ENCODE measurements around the gene PRX.

Gene PRX

DNA sequence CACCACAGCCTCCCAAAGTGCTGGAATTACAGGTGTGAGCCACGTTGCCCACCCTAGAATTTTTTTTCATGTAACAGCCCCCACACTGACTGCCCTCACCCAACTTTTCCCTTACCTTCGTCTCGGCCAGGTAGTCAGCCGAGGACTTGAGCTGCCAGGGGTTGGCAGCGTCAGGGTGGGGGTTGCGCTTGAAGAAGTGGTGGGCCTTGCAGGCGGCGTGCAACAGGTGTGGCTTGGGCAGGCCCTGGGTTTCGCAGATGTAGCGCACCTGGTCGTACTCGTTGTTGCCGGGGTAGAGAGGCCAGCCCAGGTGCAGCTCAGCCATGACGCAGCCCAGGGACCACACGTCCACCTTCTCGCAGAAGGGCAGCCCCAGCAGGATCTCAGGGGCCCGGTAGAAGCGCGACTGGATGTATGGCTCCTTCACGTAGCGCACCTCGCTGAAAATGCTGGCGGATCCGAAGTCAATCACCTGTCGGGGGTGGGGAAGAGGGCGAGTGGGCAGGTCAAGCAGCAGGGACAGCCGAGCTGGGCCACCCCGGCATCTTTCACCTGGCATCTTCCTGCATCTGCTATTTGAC is 29.4 kb downstream of the PRX start:
- Histone ChIP-seq H3K9ac (ENCODE audit: low read length) (no peak overlapping the region), H3F3A (ENCODE audit: insufficient read depth, low read length) (no peaks in the 10 kb centered on the region), H3K9me2 (ENCODE audit: low read depth, low read length) (no peaks in the 10 kb centered on the region), H3K27me3 (ENCODE audit: insufficient read depth, low read length) (0 out of 2 replicates have a peak, but pooled peaks cover 8% of the 10 kb centered on the region), H3K4me3 (ENCODE audit: low read depth, low read length, poor library complexity, severe bottlenecking) (no peak overlapping the region), H3K4me2 (ENCODE audit: low read length) (no peak overlapping the region), H2AFZ (ENCODE audit: low read length) (no peak overlapping the region), H3K27ac (ENCODE audit: low read depth, low read length, poor library complexity, severe bottlenecking) (no peak overlapping the region), H3K9me3 (ENCODE audit: low read length) (no peaks in the 10 kb centered on the region), H3K36me3 (ENCODE audit: insufficient read depth, low read length) (no peaks in the 10 kb centered on the region), H3K79me2 (ENCODE audit: insufficient read depth, low read length) (no peaks in the 10 kb centered on the region), H4K20me1 (ENCODE audit: insufficient read depth, low read length) (no peaks in the 10 kb centered on the region), H3K4me1 (ENCODE audit: insufficient read depth, low read length, severe bottlenecking) (no peaks in the 10 kb centered on the region)
- no peak for TF ChIP-seq EZH2 (IDR thresholded peaks at IDR 0.05; ENCODE audit: borderline replicate concordance, low read length)
- TF ChIP-seq, protein P1, sequence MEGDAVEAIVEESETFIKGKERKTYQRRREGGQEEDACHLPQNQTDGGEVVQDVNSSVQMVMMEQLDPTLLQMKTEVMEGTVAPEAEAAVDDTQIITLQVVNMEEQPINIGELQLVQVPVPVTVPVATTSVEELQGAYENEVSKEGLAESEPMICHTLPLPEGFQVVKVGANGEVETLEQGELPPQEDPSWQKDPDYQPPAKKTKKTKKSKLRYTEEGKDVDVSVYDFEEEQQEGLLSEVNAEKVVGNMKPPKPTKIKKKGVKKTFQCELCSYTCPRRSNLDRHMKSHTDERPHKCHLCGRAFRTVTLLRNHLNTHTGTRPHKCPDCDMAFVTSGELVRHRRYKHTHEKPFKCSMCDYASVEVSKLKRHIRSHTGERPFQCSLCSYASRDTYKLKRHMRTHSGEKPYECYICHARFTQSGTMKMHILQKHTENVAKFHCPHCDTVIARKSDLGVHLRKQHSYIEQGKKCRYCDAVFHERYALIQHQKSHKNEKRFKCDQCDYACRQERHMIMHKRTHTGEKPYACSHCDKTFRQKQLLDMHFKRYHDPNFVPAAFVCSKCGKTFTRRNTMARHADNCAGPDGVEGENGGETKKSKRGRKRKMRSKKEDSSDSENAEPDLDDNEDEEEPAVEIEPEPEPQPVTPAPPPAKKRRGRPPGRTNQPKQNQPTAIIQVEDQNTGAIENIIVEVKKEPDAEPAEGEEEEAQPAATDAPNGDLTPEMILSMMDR (IDR thresholded peaks at IDR 0.05; ENCODE audit: low read length): no peak

DNA sequence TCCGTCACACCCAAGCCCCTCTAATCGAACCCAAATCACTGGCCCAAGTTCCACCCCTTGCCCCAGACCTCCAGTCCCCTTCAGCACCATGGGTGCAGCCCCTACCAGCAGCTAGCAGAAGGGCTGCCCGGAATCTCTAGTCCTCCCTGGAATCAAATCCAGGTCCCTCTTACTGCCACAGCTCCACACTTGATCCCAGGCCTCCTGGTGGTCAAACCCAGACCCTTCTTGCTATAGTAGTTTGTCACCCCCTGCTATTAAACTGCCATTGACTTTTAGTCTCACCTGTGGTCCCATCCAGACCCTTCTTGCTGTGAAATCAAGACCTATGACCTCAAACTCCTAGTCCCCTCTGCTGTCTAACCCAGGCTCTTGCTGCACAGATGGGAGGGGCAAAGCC is 31.9 kb downstream of the PRX start:
- Histone ChIP-seq H3K4me3 (ENCODE audit: low read depth, low read length, poor library complexity, severe bottlenecking) (no peak overlapping the region), H3K9ac (ENCODE audit: low read length) (no peak overlapping the region), H4K20me1 (ENCODE audit: insufficient read depth, low read length) (no peaks in the 10 kb centered on the region), H3K36me3 (ENCODE audit: insufficient read depth, low read length) (no peaks in the 10 kb centered on the region), H3K4me2 (ENCODE audit: low read length) (no peak overlapping the region), H3K27ac (ENCODE audit: low read depth, low read length, poor library complexity, severe bottlenecking) (no peak overlapping the region), H3K79me2 (ENCODE audit: insufficient read depth, low read length) (no peaks in the 10 kb centered on the region), H3K4me1 (ENCODE audit: insufficient read depth, low read length, severe bottlenecking) (no peaks in the 10 kb centered on the region), H3K9me3 (ENCODE audit: low read length) (no peaks in the 10 kb centered on the region), H3K9me2 (ENCODE audit: low read depth, low read length) (no peaks in the 10 kb centered on the region), H3F3A (ENCODE audit: insufficient read depth, low read length) (no peaks in the 10 kb centered on the region), H3K27me3 (ENCODE audit: insufficient read depth, low read length) (0 out of 2 replicates have a peak, but pooled peaks cover 4% of the 10 kb centered on the region), H2AFZ (ENCODE audit: low read length) (no peak overlapping the region)
- TF ChIP-seq, protein P1 (IDR thresholded peaks at IDR 0.05; ENCODE audit: low read length): no peak
- TF ChIP-seq EZH2 (IDR thresholded peaks at IDR 0.05; ENCODE audit: borderline replicate concordance, low read length): no peak

DNA sequence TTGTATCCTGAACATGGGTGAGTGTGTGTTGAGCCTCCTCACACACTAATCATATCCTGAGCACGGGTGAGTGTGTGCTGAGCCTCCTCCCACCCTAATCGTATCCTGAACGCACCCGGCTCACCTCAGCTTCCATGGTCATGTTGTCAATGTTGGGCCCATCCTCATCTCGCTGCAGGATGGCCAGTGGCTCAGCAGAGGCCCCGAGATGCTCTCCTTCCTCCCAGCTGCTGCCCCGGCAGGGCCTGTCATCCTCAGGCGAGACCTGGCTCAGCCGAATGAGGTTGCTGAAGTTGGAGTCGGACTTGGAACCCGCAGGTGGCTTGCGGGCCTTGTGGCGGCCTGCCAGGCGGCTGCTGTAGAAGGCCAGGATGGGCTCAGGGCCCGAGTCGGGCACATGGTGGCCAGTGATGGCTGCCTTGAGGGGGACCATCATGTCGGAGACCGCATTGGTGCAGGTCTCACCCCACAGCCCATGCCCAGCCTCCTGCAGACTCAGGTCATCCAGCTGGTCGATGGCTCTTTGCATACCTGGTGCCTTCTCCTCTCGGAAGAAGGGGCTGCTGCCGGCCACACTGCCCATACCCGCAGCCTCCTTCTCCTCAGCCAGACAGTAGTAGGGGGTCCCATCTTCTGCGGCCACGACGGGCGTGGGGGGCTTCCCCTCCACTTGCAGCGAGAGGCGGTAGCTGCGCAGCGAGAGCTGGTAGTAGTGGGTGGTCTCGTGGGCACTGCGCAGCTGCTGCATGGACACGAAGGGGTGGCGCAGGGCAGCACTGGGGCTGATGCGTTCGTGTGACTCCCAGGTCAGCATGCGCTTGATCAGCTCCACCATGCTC is 32.8 kb downstream of the PRX start:
- Histone ChIP-seq H2AFZ (ENCODE audit: low read length) (no peak overlapping the region), H4K20me1 (ENCODE audit: insufficient read depth, low read length) (no peaks in the 10 kb centered on the region), H3K4me2 (ENCODE audit: low read length) (no peak overlapping the region), H3K9ac (ENCODE audit: low read length) (no peak overlapping the region), H3K79me2 (ENCODE audit: insufficient read depth, low read length) (no peaks in the 10 kb centered on the region), H3K36me3 (ENCODE audit: insufficient read depth, low read length) (no peaks in the 10 kb centered on the region), H3K4me1 (ENCODE audit: insufficient read depth, low read length, severe bottlenecking) (no peaks in the 10 kb centered on the region), H3F3A (ENCODE audit: insufficient read depth, low read length) (no peaks in the 10 kb centered on the region), H3K27ac (ENCODE audit: low read depth, low read length, poor library complexity, severe bottlenecking) (no peak overlapping the region), H3K27me3 (ENCODE audit: insufficient read depth, low read length) (0 out of 2 replicates have a peak, but pooled peaks cover 4% of the 10 kb centered on the region), H3K9me2 (ENCODE audit: low read depth, low read length) (no peaks in the 10 kb centered on the region), H3K9me3 (ENCODE audit: low read length) (no peaks in the 10 kb centered on the region), H3K4me3 (ENCODE audit: low read depth, low read length, poor library complexity, severe bottlenecking) (no peak overlapping the region)
- TF ChIP-seq EZH2 (IDR thresholded peaks at IDR 0.05; ENCODE audit: borderline replicate concordance, low read length): no peak
- TF ChIP-seq, protein P1 (IDR thresholded peaks at IDR 0.05; ENCODE audit: low read length): no peak

All from OCI-LY1 (cell line).